NK-92 (cell line): ENCODE data around the gene PATL1.
A peak's percentile ranks its signal among the peaks of the same experiment; 100 is the strongest.
"Not testable (repeated sequence)": the region's sequence is repeated elsewhere in the genome, so short reads cannot be mapped to it uniquely, and the experiment has no call there.

ENCODE experiments used
- DNase-seq: peaks from one replicate; lab custom pipeline; 2025; ENCODE audit not compliant: unreplicated experiment; lab: John Stamatoyannopoulos, UW

PATL1 gene, protein sequence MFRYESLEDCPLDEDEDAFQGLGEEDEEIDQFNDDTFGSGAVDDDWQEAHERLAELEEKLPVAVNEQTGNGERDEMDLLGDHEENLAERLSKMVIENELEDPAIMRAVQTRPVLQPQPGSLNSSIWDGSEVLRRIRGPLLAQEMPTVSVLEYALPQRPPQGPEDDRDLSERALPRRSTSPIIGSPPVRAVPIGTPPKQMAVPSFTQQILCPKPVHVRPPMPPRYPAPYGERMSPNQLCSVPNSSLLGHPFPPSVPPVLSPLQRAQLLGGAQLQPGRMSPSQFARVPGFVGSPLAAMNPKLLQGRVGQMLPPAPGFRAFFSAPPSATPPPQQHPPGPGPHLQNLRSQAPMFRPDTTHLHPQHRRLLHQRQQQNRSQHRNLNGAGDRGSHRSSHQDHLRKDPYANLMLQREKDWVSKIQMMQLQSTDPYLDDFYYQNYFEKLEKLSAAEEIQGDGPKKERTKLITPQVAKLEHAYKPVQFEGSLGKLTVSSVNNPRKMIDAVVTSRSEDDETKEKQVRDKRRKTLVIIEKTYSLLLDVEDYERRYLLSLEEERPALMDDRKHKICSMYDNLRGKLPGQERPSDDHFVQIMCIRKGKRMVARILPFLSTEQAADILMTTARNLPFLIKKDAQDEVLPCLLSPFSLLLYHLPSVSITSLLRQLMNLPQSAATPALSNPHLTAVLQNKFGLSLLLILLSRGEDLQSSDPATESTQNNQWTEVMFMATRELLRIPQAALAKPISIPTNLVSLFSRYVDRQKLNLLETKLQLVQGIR

DNA sequence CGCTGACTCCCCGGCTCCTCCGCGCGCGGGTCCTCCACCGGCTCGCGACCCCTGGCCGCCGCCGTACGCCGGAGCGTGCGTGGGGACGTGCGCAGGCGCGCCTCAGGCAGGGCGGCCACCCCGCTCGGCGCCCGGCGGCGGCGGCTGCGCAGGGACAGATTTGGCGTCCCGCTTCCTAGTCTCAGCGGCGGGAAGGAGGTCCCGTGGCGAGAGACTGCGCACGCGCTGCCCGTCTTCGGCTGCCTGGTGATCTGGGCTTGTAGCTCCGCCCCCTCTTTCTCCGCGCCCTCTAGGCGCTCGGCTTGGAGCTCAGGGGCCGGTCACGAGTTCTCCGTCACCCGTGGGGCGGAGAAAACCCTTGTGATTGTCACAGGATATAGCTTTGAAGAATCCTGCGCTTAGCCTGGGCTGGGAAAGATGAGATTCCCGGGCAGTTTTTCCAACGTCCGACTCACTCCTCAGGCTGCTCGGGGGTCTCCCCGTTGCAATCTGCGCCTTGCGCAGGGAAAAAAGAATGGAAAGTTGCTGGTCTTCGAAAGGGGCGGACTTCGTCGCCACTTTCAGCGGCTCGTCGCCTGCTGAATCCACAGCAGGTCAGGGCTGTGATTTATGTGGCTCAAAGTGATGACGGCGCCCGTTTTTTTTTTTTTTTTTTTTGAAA, at the start of gene PATL1:
Gene PATL1, minus strand, starts transcription at position 88 of the 661 bp plus-strand sequence. CDS start 142 bp downstream, outside the sequence.
- DNase-seq, result peak; percentile 91

DNA sequence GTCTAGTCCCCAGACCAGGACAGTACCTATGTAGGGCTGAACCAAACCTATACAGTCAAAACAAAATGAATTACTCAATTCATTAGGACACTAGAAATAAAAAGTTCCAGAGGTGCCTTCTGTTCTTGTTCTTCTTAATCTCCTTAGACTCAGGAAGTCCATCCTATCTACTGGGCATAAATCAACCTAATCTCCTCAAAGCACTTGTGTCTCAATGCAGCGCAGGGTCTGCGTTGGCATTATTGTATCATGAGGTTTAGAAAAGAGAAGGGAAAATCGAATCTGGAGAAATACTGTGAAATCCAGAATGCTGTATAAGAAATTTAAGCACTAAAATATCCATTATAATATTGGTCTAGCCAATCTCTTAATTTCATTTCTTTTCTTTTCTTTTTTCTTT, 47.2 kb upstream of the PATL1 start:
- no peak for DNase-seq

DNA sequence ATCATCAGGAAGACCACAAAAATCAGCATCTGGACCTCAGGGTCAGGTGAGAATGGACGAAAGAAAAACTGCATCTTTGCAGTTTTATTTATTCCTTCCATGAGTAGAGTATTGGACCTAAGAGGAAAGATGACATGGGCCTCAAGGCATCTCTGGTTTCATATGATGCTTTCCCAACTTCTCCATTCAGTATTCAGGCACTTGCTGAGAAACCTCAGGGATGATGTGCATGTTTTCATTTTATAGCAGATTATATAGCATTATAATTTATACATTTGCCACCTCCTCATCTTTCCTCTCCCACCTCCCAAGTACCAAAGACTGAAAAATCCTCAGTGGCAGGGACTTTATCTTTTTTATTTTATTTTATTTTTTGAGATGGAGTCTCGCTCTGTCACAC, 44.9 kb upstream of the PATL1 start, which contains the start of gene OR10V1:
Gene OR10V1, minus strand, starts transcription at position 101 of the 400 bp plus-strand sequence. Its CDS starts 0 bp downstream, at position 101.
- no peak for DNase-seq

DNA sequence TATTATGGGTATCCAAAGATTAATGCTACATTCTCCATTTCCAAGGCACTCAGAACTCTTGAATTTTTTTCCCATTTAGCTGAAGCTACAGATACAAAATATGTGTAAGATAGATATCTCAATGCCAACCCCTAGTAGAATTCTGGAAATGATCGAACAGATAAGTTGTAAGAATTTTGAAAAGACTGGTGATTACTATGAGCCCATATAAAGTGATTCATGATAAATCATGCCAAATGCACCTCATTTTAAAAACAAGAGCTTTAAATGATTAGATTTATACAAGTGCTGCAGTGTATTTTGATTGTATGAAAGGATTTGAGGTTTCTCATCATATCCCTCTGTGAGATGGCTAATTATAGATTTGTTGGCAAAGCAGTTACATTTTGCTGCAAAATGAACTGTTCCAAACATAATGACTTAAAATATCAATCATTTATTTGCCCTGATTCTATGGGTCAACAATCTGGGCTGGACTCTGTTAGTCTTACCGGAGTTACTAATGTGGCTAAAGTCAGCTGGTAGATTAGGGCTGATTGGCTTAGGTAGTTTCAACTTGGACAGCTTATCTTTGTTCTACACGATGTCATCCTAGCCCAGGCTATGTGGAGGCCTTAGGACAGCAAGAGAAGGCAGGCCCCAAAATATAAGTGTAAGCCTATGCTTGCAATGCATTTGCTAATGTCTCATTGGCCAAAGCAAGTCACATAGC, 41.5 kb upstream of the PATL1 start:
- DNase-seq, result no peak

DNA sequence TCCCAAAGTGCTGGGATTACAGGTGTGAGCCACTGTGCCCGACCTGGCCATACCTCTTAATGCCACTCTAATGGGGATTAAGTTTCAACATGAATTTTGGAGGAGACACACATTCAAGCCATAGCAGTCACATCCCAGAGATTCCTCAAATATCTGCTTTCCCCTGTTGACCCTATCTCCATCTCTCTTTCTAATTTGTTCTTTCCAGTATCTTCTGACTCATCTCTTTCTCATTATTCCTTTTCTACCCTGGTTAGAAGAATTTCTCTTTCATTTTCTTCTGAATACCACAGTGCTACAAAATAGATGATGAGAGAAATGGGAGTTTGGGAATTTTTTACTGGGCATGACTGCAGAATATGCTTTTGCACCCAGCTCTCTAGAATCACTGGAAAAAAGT, 39.7 kb upstream of the PATL1 start:
- DNase-seq, result no peak

DNA sequence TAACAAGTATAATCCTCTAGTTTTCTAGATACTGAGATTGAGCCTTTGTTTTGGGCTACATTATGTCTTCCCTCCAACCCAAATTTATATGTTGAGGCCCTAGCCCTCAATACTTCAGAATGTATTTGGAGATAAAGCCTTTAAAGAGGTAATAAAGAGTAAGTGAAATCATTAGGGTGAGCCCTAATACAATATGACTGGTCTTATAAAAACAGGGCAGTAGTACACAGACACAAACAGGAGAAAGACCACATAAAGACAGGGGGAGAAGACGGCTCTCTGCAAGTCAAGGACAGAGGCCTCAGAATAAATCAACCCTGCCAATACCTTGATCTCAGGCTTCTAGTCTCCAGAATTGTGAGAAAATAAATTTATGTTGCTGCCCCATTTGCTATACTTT, 38.5 kb upstream of the PATL1 start:
- DNase-seq, result no peak

DNA sequence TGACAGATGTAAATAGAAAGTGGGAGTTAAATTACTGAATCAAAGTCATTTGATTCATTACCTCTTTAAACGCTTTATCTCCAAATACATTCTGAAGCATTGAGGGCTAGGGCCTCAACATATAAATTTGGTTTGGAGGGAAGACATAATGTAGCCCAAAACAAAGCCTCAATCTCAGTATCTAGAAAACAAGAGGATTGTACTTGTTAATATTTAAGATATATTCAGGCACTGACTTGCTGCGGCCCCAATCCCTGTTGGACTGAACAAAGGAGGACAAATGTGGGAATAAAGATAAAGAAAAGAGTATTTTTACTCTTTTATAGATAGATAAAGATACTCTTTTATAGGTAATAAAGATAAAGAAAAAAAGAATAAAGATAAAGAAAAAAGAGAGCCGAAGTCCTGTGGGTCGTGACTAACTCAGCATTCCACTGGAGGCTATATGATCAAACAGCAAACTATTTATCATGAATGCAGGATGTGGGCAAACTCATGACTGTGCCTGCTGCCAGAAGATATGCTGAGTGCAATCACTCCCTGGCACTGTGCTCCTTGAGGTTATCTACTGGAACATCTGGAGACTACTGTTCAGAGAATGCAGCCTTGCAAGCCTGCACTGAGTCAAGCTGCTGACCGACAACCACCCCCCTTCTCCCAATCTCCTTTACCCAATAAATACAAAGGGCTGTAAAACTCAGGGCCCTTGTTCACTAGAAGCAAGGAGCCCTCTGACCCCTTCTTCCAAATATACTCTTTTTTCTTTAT, 37.9 kb upstream of the PATL1 start:
- DNase-seq, result no peak

DNA sequence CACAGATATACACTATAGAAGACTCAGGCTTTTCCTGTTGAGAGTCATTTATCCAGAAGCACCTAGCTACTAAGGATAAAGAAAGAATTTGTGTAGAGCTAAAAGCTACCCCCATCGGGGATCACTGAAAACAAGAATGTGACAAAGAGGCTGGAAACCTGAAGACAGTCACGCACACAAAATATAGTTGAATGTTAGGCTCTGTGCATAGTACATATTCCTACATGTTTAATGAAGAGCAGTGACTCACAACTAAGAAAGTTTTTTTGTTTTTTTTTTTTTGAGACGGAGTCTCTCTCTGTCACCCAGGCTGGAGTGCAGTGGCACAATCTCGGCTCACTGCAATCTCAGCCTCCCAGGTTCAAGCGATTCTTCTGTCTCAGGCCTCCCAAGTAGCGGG, 36.5 kb upstream of the PATL1 start:
- DNase-seq, result no peak

DNA sequence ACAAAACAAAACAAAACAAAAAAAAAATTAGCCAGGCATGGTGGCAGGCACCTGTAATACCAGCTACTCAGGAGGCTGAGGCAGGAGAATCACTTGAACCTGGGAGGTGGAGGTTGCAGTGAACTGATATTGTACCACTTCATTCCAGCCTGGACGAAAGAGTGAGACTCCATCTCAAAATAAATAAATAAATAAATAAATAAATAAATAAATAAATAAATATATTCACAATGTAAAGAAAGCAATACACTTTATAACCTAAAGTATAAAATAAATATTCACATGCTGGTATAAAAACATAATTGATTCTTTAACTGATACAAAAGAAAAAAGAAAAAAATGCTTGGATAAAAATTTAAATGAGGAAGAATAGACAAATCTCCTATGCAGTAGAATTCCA, 34.7 kb upstream of the PATL1 start:
- DNase-seq, result not testable (repeated sequence)

DNA sequence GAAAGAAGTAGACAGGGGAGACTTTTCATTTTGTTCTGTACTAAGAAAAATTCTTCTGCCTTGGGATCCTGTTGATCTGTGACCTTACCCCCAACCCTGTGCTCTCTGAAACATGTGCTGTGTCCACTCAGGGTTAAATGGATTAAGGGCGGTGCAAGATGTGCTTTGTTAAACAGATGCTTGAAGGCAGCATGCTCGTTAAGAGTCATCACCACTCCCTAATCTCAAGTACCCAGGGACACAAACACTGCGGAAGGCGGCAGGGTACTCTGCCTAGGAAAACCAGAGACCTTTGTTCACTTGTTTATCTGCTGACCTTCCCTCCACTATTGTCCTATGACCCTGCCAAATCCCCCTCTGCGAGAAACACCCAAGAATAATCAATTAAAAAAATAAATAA, 31.3 kb upstream of the PATL1 start:
- DNase-seq, result not testable (repeated sequence)

DNA sequence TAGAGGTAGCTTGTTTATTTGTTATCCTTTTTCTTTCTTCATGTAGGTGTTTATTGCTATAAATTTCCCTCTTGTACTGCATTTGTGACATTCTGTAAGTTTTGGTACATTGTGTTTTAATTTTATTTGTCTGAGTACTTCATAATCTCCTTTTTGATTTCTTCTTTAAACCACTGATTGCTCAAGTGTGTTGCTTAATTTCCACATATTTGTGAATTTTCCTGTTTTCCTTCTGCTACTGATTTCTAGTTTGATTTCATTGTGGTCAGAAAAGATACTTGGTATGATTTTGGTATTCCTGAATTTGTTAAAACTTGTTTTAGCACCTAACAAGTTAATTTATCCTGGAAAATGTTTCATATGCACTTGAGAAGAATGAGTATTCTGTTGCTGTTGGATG, 29.7 kb upstream of the PATL1 start:
- no peak for DNase-seq

DNA sequence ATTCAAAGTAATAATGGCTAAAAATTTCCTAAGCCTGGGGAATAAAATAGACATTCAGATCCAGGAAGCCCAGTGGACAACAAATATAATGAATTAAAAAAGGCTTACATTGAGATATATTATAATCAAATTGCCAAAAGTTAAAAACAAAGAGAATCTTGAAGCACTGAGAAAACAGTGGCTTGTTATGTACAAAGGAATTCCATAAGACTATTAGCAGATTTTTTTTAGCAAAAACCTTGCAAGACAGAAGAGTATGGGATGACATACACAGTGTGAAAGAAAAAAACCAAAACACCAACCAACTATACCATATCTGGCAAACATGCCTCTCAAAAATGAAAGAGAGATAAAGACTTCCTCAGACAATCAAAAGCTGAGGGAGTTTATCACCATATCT, 24.1 kb upstream of the PATL1 start:
- no peak for DNase-seq

DNA sequence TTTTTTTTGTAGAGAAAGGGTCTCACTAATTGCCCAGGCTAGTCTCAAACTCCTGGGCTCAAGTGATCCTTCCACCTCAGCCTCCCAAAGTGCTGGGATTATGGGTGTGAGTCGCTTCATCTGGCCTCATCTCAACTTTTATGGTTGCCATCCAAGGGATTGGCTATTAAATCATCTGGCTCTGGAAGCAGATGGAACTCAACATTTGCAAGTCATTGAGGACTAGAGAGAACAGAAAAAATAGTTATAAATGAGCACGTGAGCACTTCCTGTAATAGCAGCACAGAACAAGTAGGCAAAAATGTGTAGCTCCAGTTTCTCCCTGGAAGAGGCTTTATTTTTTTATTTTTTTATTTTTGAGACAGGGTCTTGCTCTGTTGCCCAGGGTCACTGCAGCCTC, 22.3 kb upstream of the PATL1 start:
- no peak for DNase-seq

DNA sequence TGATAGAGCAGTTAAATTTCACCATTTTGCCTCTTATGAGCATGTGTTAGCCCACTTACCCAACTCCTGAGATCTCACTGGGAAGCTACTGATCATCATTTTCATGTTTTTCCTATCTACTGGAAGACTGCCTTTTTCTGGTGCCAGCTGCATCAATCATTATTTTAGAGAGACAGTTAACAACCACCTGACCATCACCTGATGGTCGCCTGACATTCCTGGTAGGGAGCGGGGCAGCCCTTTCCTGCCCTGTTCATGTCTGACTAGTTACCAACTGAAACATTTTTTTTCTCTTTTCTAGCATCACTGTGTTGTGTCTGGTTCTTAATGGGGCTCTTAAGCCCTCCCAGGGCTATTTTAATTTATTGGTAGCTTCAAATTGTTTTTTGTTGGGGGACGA, 20.2 kb upstream of the PATL1 start:
- DNase-seq, result no peak

DNA sequence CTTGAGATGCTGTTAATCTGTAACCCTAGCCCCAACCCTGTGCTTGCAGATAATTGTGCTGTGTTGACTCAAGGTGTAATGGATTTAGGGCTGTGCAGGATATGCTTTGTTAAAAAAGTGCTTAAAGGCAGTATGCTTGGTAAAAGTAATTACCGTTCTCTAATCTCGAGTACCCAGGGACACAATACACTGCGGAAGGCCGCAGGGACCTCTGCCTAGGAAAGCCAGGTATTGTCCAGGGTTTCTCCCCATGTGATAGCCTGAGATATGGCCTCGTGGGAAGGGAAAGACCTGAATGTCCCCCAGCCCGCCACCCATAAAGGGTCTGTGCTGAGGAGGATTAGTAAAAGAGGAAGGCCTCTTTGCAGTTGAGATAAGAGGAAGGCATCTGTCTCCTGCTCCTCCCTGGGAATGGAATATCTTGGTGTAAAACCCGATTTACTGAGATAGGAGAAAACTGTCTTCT, 12.5 kb upstream of the PATL1 start:
- not testable (repeated sequence) for DNase-seq

DNA sequence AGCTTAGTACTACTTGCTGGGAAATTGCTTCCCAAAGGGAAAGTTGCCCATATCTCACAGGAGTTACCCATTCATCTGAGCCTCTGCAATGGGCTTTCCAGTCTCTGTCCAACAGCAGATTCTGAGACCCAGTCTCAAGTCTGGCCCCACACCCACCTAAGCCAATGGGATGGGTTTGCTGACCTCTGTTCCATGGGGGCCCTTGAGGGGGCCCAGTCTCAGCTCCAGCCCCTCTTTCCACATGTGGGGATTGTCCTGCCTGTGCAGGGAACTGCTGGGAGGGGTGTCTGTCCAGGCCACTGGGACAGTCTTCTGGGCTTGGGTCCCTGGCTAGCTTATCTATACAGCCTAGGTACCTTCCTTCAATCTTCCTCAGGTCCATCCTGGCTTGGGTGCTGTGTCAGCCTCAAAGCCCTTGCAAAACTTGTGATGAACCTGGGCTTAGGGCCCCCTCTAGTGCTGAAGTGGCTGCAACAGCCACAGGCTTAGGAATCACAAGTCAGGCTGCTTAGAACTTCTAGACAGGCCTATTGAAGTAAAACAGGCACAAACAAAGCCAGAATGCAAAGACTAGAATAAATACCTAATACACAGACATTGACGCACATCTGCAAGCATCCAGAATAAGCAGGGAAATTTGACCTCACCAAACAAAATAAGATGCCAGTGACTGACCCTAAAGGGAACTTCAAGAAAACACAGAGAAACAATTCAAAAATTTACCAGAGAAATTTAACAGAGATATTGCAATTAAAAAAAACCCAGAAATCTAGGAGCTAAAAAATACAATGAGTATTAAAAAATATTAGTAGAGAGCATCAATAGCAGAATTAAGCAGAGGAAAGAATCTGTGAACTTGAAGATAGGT, 11.7 kb upstream of the PATL1 start:
- DNase-seq, result no peak

DNA sequence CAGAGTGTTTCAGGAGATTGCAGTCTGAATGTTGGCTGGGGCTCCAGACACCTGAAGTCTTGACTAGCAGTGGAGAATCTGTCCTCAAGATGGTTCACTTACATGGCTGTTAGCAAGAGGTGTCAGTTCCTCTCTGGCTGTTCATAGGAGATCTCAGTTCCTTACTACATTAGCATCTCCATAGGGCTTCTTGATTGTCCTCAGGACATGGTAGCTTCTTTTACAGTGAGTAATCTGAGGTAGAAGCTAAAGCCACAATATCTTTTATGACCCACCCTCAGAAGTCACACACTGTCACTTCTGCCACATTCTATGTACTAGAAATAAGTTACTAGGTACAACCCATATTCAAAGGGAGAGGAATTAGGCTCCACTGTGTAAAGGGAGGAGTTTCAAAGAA, 10.5 kb upstream of the PATL1 start:
- no peak for DNase-seq

DNA sequence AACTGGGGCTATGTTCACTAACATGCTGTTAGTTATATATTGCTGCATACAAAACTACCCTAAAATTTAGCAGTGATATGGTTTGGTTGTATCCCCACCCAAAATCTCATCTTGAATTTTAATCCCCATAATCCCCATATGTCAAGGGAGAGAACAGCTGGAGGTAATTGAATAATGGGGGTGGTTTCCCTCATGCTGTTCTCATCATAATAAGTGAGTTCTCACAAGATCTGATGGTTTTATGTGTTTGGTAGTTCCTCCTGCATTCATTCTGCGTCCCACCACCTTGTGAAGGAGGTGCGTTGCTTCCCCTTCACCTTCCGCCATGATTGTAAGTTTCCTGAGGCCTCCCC, 10.0 kb upstream of the PATL1 start:
- no peak for DNase-seq

DNA sequence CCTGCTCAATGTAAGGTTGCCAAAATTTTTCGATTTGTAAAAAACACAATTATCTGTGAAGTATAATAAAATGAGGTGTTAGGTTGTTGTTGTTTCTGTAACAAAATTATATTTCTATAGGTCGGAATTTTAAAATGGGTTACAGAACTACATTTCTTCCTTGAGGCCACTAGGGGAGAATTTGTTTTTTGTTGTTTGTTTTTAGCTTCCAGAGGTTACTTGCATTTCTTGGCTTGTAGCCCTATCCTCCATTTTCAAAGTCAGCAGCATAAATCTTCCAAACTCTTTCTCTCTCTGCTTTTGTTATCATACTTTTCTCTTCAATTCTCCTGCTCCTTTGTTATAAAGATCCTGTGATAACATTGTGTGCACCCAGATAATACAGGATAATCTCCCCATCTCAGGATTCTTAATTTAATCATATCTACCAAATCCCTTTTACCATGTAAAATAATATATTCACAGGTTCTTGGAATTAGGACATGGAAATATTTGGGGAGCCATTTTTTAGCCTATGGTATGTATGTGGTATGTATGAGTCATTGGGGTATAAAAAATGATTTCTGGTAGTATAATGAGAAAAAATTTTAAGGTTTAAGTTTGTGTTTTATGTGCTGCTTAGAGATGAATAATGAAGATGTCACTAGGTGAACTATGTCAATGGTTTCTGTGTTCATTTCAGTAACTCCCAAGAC, 9.4 kb upstream of the PATL1 start:
- DNase-seq, result no peak
